Spleen (tissue), 11 donors: Measurements from ENCODE around the gene POLR1H. TPM values are rescaled to one million over a fixed set of nuclear protein-coding genes. Genes with fewer than 3 reads are reported as not detected.

ENCODE experiments used
- DNase-seq: peaks from one replicate; pipeline ENCODE4 v3.0.0-alpha.2; 2020
- H3K27ac ChIP-seq, 8 donors: fragments of 200-600 bp; sonication (generic) in 7 of 8; 1 replicate in 4 of 8; 2 replicates in 4 of 8; pipeline versions ENCODE4 v1.5.0 to v1.8.0; 2016 to 2021; ENCODE audit warnings: inconsistent platforms in 4 of 8, mild to moderate bottlenecking in 4 of 8, moderate library complexity in 1 of 8
- H3K27me3 ChIP-seq, 7 donors: fragments of 200-600 bp; sonication (generic) in 6 of 7; replicated peaks in 1 of 7; 1 replicate in 4 of 7; 2 replicates in 3 of 7; pipeline versions ENCODE4 v1.5.0 to v1.8.0; 2016 to 2021; ENCODE audit warnings: inconsistent platforms in 3 of 7, mild to moderate bottlenecking in 1 of 7
- H3K36me3 ChIP-seq, 6 donors: fragments of 200-600 bp; sonication (generic) in 5 of 6; 1 replicate in 4 of 6; 2 replicates in 2 of 6; pipeline versions ENCODE4 v1.5.0 to v1.8.0; 2016 to 2021; ENCODE audit warnings: inconsistent platforms in 2 of 6
- H3K4me1 ChIP-seq, 6 donors: fragments of 200-600 bp; sonication (generic) in 5 of 6; 1 replicate in 3 of 6; 2 replicates in 3 of 6; pipeline versions ENCODE4 v1.5.0 to v1.8.0; 2016 to 2021; ENCODE audit warnings: inconsistent platforms in 3 of 6
- H3K4me3 ChIP-seq, 8 donors: fragments of 200-600 bp; sonication (generic) in 7 of 8; 1 replicate in 4 of 8; 2 replicates in 4 of 8; pipeline versions ENCODE4 v1.5.0 to v1.8.0; 2016 to 2021; ENCODE audit warnings: inconsistent platforms in 4 of 8, mild to moderate bottlenecking in 4 of 8, moderate library complexity in 2 of 8
- H3K9me3 ChIP-seq, 8 donors: fragments of 200-600 bp; sonication (generic) in 7 of 8; 1 replicate in 4 of 8; 2 replicates in 4 of 8; pipeline versions ENCODE4 v1.5.0 to v1.8.0; 2016 to 2021; ENCODE audit warnings: inconsistent platforms in 4 of 8
- POLR2A ChIP-seq, 3 donors: fragments of 450-650 bp; IDR thresholded peaks; one replicate each; pipeline ENCODE4 v1.5.1; 2017; ENCODE audit warnings: antibody characterized with exemption in 3 of 3, mild to moderate bottlenecking in 1 of 3
- POLR2AphosphoS5 ChIP-seq, 3 donors: sonication (generic); formaldehyde crosslinking; IDR thresholded peaks; one replicate each; pipeline ENCODE4 v1.5.1; 2017; ENCODE audit warnings: antibody characterized with exemption in 3 of 3
- WGBS, 5 donors: extraction: QIAGEN DNeasy Blood & Tissue Kit in 3 of 5; methylation state at CpG; one replicate each; pipeline versions ENCODE4 v1.1.5 to v1.1.7; 2013 to 2018; 5-methylcytosine and 5-hydroxymethylcytosine counted together
- intact Hi-C: fragments of 100-400 bp; cut with DNase I; formaldehyde crosslinking; loops from one replicate; pipeline ENCODE4 v1.15.0; 2023; ENCODE audit warnings: low total_unique reads
- polyA plus RNA-seq, 3 donors: library from polyadenylated mRNA; stranded (reverse); fragments of 200-250 nt; gene quantifications; one replicate each; pipeline ENCODE4 v1.2.1, GENCODE V29; 2013
- total RNA-seq, 7 donors: library from RNA; depleted of rRNA in 3 of 7; stranded (reverse); fragments of >200 nt in 3 of 7; fragmentation: NEBNext Ultra II Directional in 4 of 7; extraction: Animal tissue kit (Norgen Biotek cat#: 25700) in 4 of 7; gene quantifications; one replicate each; pipeline versions ENCODE4 v1.1.0 to v1.2.1, GENCODE V29; 2016 to 2021
- TF ChIP-seq, protein P1 (sequence below), 11 experiments: fragments of 200-600 bp in 7 of 11; fragments of 450-650 bp in 4 of 11; sonication (generic) in 4 of 11; IDR thresholded peaks in 8 of 11; conservative IDR thresholded peaks in 3 of 11; 1 replicate in 7 of 11; 2 replicates in 4 of 11; pipeline versions ENCODE4 v1.4.0 to v1.8.0; 2016 to 2021; ENCODE audit warnings: antibody characterized with exemption in 11 of 11, inconsistent platforms in 4 of 11, mild to moderate bottlenecking in 1 of 11
- donor health status: healthy with polysubstance abuse.
- donor health status: DM: no; HTN: no; CAD: no; lungs with moderate emphysema.
- donor health status: DM: no; HTN: no; CAD: no.
- donor health status: Bipolar disorder and iron deficiency.
- donor health status: healthy.
- donor health status: DM: no; HTN: no; CAD: no.
- donor health status: DM: yes; HTN: yes; CAD: no.

POLR1H gene
- total and polyA plus RNA-seq, 10 donors: 21.0 to 78.6 (median 27.2) TPM

DNA sequence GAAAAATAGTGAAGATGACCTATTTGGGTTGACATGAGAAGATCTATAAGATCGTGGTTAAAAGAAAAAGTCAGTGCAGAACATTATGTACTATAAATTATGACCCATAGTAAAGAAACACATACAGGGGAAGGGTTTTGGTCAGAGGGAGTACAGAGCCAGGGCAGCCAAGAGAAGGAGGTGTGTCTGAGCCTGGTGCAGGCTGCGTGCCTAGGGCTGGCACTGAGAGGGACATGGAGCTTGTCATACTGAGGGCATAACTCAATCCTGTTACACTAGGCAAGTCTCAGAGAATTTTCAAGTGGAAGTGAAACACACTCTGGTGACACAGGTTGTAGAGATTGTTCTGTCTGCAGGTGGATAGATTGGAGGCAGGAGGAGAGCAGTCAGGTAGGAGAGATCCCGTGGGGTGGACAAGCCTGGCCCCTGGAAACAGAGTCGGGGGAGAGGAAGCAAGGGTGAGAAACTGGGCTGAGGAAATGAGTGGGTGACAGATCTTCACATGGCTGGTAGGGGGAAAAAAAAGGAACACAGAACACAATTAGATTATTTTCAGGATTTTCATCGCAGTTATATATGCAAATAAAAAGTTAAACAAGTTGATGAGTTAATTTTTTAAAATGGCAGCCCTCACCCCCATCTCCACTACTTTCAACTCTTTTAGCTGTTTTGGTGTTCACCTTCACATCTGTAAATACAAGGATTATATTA, 33.0 kb downstream of the POLR1H start:
- intact Hi-C loops: no loop called here
- peaks cover 0 to 87% (median 12%) of the 10 kb centered on the region in 7 donors for H3K27me3 ChIP-seq
- TF ChIP-seq, protein P1, sequence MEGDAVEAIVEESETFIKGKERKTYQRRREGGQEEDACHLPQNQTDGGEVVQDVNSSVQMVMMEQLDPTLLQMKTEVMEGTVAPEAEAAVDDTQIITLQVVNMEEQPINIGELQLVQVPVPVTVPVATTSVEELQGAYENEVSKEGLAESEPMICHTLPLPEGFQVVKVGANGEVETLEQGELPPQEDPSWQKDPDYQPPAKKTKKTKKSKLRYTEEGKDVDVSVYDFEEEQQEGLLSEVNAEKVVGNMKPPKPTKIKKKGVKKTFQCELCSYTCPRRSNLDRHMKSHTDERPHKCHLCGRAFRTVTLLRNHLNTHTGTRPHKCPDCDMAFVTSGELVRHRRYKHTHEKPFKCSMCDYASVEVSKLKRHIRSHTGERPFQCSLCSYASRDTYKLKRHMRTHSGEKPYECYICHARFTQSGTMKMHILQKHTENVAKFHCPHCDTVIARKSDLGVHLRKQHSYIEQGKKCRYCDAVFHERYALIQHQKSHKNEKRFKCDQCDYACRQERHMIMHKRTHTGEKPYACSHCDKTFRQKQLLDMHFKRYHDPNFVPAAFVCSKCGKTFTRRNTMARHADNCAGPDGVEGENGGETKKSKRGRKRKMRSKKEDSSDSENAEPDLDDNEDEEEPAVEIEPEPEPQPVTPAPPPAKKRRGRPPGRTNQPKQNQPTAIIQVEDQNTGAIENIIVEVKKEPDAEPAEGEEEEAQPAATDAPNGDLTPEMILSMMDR (IDR thresholded peaks at IDR 0.05 in 8 of 11, conservative IDR thresholded peaks at IDR 0.05 in 3 of 11): no peak
- TF ChIP-seq POLR2AphosphoS5 (IDR thresholded peaks at IDR 0.05) (no peak), POLR2A (IDR thresholded peaks at IDR 0.05) (no peak)
- H3K4me3 ChIP-seq: no peak overlapping the region
- WGBS, 5 donors: 47 to 67% (median 55%) methylated on average over 4 to 5 of the region's 5 CpGs
- no peak overlapping the region for H3K27ac ChIP-seq
- H3K9me3 ChIP-seq: no peaks in the 10 kb centered on the region
- no peaks in the 10 kb centered on the region for H3K4me1 ChIP-seq
- no peaks in the 10 kb centered on the region for H3K36me3 ChIP-seq
- DNase-seq: no peak

DNA sequence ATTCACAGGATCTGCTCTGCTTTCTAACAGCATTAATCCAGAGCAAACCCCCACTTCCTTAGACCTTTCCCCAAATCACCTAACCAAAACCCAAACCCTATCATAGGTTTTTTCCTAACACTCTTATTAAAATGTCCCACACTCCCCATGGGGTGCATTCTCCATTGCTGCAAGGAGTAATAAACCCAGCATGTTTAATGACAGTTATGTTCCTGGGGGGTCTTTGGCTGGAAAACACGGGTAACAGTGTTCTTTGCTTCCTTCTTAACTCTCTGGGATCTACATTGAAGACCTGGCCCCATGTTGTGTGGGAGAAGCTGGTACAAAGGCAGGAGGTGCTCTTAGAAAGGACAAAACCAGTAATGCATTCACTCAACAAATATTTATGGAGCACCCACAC, 35.8 kb downstream of the POLR1H start:
- TF ChIP-seq POLR2AphosphoS5 (IDR thresholded peaks at IDR 0.05): no peak
- no peak for TF ChIP-seq POLR2A (IDR thresholded peaks at IDR 0.05)
- TF ChIP-seq, protein P1 (IDR thresholded peaks at IDR 0.05 in 8 of 11, conservative IDR thresholded peaks at IDR 0.05 in 3 of 11): no peak
- WGBS, 5 donors: 42 to 60% (median 50%) methylated on average over 1 of the region's 1 CpG
- H3K36me3 ChIP-seq: no peaks in the 10 kb centered on the region
- H3K27ac ChIP-seq: no peak overlapping the region
- H3K9me3 ChIP-seq: no peaks in the 10 kb centered on the region
- peaks cover 0 to 87% (median 36%) of the 10 kb centered on the region in 7 donors for H3K27me3 ChIP-seq
- intact Hi-C loops: no loop called here
- peaks cover 14 to 19% (median 17%) of the 10 kb centered on the region in 6 donors for H3K4me1 ChIP-seq
- DNase-seq: no peak
- no peak overlapping the region for H3K4me3 ChIP-seq

DNA sequence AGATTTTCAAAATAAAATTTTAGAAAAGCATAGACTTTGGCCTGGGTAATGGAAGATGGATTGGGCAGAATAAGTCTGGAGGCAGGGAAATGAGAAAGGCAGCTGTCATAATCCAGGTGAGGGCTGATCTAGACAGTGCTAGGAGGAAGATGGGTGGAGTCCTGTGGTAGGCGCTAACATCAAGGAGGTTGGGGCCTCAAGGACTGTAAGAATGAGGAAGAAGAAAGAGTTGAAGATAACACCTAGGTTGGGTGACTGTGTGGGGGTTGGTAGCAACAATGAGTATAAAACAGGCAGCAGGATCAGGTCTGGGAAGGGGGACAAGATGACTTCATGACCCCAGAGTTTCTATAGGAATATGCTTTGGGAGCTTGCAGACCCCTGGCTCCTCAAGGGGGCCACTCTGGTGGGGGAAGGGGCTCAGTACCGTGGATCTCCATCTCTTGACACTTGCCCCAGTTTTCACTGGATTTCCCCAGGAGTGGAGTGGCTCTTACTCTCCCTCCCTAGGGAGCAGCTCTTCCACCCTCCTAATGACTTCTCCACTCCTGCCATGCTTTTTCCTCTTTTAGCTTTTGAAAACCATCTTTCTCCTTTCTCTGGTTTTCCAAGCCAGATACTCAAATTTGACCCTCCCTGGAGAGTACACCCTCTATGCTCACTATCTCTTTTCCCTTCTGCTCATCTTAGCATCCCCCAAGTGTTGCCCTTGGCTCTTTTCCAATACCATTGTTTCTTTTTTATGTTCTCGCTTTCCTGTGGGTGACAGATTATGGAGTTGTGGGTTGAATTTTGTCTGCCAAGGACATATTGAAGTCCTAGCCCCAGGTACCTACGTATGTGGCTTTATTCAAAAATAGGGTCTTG, 37.1 kb downstream of the POLR1H start:
- WGBS, 5 donors: 56 to 67% (median 59%) methylated on average over 4 of the region's 4 CpGs
- peaks cover 0 to 82% (median 36%) of the 10 kb centered on the region in 7 donors for H3K27me3 ChIP-seq
- no peak overlapping the region for H3K4me3 ChIP-seq
- H3K36me3 ChIP-seq: no peaks in the 10 kb centered on the region
- no peak for DNase-seq
- TF ChIP-seq POLR2AphosphoS5 (IDR thresholded peaks at IDR 0.05): no peak
- TF ChIP-seq, protein P1 (IDR thresholded peaks at IDR 0.05 in 8 of 11, conservative IDR thresholded peaks at IDR 0.05 in 3 of 11): no peak
- TF ChIP-seq POLR2A (IDR thresholded peaks at IDR 0.05): no peak
- peaks cover 22 to 32% (median 30%) of the 10 kb centered on the region in 6 donors for H3K4me1 ChIP-seq
- intact Hi-C loops: no loop called here
- H3K9me3 ChIP-seq: no peaks in the 10 kb centered on the region
- no peak overlapping the region for H3K27ac ChIP-seq

DNA sequence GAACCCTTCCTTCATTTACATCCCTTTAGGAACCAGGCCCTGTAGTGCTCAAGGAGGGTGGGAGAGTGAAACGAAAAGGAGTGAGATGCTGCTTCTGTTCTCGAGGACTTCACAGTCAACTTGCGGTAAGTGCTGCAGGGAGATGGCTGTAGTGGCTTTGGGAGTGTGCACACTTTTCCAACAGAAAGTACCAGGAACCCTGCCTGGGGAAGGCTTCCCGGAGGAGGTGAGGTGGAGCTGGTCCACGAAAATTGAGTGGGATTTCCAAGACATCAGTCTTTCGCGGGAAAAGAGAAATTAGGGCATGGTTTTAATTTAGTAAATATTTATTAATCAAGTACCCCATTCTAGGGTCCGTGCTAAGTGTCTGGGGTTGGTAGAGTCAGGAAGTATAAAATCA, 39.1 kb downstream of the POLR1H start:
- no peak for TF ChIP-seq POLR2A (IDR thresholded peaks at IDR 0.05)
- TF ChIP-seq, protein P1 (IDR thresholded peaks at IDR 0.05 in 8 of 11, conservative IDR thresholded peaks at IDR 0.05 in 3 of 11): no peak
- TF ChIP-seq POLR2AphosphoS5 (IDR thresholded peaks at IDR 0.05): no peak
- H3K27me3 ChIP-seq: peaks cover 0 to 92% (median 36%) of the 10 kb centered on the region in 7 donors
- peak overlapping the region in 1 of 8 donors; percentile 69 for H3K4me3 ChIP-seq
- no peaks in the 10 kb centered on the region for H3K9me3 ChIP-seq
- peaks cover 24 to 41% (median 33%) of the 10 kb centered on the region in 6 donors for H3K4me1 ChIP-seq
- H3K36me3 ChIP-seq: no peaks in the 10 kb centered on the region
- intact Hi-C loops: no loop called here
- no peak overlapping the region for H3K27ac ChIP-seq
- 41 to 46% (median 43%) methylated on average over 8 of the region's 8 CpGs for WGBS, 5 donors
- no peak for DNase-seq
